Parathyroid adenoma (tissue), 2 donors: Measurements from ENCODE around the gene CLDN5.
A peak's percentile ranks its signal among the peaks of the same experiment; 100 is the strongest.

Source experiments
- H2AFZ ChIP-seq: fragments of 300-600 bp; sonication (generic); one replicate; pipeline ENCODE4 v1.7.0; 2017; ENCODE audit warnings: antibody characterized with exemption, mild to moderate bottlenecking
- H3K27ac ChIP-seq: fragments of 300-600 bp; sonication (generic); one replicate; pipeline ENCODE4 v1.7.0; 2017
- H3K27me3 ChIP-seq: fragments of 300-600 bp; sonication (generic); one replicate; pipeline ENCODE4 v1.7.0; 2017; ENCODE audit warnings: low read length; ENCODE audit not compliant: control insufficient read depth, insufficient read depth
- H3K36me3 ChIP-seq: fragments of 300-600 bp; sonication (generic); one replicate; pipeline ENCODE4 v1.7.0; 2017; ENCODE audit warnings: low read length; ENCODE audit not compliant: control insufficient read depth, insufficient read depth
- H3K4me1 ChIP-seq: fragments of 300-600 bp; sonication (generic); one replicate; pipeline ENCODE4 v1.7.0; 2017; ENCODE audit warnings: control low read depth
- H3K4me2 ChIP-seq: fragments of 300-600 bp; sonication (generic); one replicate; pipeline ENCODE4 v1.7.0; 2017; ENCODE audit warnings: low read length
- H3K4me3 ChIP-seq: fragments of 300-600 bp; sonication (generic); one replicate; pipeline ENCODE4 v1.7.0; 2017; ENCODE audit warnings: low read depth, low read length
- H3K79me2 ChIP-seq: fragments of 300-600 bp; sonication (generic); one replicate; pipeline ENCODE4 v1.7.0; 2017; ENCODE audit warnings: control low read depth
- H3K9ac ChIP-seq: fragments of 300-600 bp; sonication (generic); one replicate; pipeline ENCODE4 v1.7.0; 2017; ENCODE audit warnings: mild to moderate bottlenecking
- H3K9me3 ChIP-seq: fragments of 300-600 bp; sonication (generic); one replicate; pipeline ENCODE4 v1.7.0; 2017; ENCODE audit warnings: low read length; ENCODE audit not compliant: control insufficient read depth
- TF ChIP-seq, protein P1 (sequence below): fragments of 300-600 bp; sonication (generic); IDR thresholded peaks from one replicate; pipeline ENCODE4 v1.7.0; 2017; ENCODE audit warnings: antibody characterized with exemption, mild to moderate bottlenecking
- donor health status: primary hyperparathyroidism.

The CLDN5 gene

DNA sequence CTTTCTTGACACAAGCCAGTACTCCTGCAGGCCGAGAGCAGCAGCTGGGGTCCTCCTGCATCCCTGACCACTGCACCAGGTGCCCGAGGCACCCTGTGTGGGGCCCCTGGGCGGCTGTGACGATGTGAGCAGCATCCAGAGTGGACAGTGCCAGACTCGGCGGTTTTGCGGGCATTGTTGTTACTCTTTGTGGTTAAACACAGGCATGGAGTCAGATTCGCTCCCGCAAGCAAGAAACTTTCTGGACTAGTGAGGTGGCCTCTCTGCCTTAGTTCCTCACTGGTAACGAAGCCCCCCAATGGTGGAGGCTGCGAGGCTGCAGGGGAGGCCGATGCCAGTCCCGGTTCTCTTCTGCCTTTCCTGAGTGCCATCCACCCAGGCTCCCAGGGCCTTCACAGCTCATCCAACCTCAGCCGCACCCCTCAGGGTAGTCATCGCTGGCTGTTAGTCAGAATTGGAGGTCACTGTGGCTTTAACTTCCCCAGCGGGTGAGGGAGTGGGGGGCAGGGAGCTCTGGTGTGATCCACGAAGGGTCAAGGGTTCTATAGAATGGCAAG, 3.7 kb upstream of the CLDN5 start:
- no peak overlapping the region for H3K9ac ChIP-seq
- H3K79me2 ChIP-seq = no peaks in the 10 kb centered on the region
- H3K4me1 ChIP-seq = no peaks in the 10 kb centered on the region
- H3K36me3 ChIP-seq = no peaks in the 10 kb centered on the region
- no peaks in the 10 kb centered on the region for H3K9me3 ChIP-seq
- no peak overlapping the region for H2AFZ ChIP-seq
- TF ChIP-seq, protein P1, sequence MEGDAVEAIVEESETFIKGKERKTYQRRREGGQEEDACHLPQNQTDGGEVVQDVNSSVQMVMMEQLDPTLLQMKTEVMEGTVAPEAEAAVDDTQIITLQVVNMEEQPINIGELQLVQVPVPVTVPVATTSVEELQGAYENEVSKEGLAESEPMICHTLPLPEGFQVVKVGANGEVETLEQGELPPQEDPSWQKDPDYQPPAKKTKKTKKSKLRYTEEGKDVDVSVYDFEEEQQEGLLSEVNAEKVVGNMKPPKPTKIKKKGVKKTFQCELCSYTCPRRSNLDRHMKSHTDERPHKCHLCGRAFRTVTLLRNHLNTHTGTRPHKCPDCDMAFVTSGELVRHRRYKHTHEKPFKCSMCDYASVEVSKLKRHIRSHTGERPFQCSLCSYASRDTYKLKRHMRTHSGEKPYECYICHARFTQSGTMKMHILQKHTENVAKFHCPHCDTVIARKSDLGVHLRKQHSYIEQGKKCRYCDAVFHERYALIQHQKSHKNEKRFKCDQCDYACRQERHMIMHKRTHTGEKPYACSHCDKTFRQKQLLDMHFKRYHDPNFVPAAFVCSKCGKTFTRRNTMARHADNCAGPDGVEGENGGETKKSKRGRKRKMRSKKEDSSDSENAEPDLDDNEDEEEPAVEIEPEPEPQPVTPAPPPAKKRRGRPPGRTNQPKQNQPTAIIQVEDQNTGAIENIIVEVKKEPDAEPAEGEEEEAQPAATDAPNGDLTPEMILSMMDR = no peak
- no peak overlapping the region for H3K27ac ChIP-seq
- H3K4me2 ChIP-seq = no peak overlapping the region
- no peak overlapping the region for H3K4me3 ChIP-seq
- H3K27me3 ChIP-seq = peaks cover 5% of the 10 kb centered on the region

DNA sequence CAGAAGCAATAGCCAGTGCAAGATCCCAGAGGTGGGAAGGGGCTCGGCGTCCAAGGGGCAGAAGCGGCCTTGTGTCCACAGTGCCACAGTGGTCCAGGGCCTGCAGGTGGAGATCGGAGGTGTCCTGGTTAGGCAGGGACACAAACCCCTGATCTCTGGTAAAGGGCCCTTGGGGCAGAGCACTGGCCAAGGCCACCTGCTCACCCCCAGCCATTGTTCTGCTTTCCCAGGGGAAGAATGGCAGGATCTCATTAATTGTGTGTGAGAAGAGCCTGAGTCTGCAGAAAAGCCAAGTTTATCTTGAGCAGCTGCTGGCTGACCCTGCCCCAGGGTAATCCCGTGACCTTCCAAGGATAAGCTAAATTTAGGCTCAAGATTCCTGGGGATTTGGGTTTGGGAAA, 3.1 kb upstream of the CLDN5 start:
- H2AFZ ChIP-seq = no peak overlapping the region
- H3K27me3 ChIP-seq = peaks cover 7% of the 10 kb centered on the region
- no peaks in the 10 kb centered on the region for H3K79me2 ChIP-seq
- H3K4me1 ChIP-seq = no peaks in the 10 kb centered on the region
- no peak overlapping the region for H3K4me2 ChIP-seq
- no peak overlapping the region for H3K27ac ChIP-seq
- TF ChIP-seq, protein P1 = no peak
- H3K4me3 ChIP-seq = no peak overlapping the region
- no peaks in the 10 kb centered on the region for H3K36me3 ChIP-seq
- no peak overlapping the region for H3K9ac ChIP-seq
- no peaks in the 10 kb centered on the region for H3K9me3 ChIP-seq

DNA sequence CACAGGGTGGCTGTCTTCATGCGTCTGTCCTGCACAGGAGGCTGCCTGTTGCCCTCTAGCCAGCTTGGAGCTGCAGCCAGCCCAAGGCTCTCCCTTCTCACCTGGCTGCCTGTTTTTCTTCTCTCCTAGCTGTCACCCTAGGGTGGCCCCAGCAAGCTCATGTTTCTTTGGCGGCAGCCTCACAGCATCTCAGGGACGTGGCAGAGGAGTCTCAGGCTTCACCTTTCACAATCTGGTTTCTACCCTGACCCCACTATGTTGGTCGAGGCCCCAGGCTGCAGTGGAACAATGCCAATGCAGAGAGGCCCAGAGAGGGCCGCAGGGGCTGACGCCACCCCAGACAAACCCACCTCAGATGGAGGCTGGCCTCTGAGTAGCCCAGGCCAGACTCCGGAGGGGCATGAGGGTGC, 2.5 kb upstream of the CLDN5 start:
- Histone ChIP-seq H3K27ac (no peak overlapping the region), H3K4me2 (no peak overlapping the region), H3K27me3 (peaks cover 7% of the 10 kb centered on the region), H2AFZ (no peak overlapping the region), H3K9ac (no peak overlapping the region), H3K4me3 (no peak overlapping the region), H3K36me3 (no peaks in the 10 kb centered on the region), H3K4me1 (no peaks in the 10 kb centered on the region), H3K9me3 (no peaks in the 10 kb centered on the region), H3K79me2 (no peaks in the 10 kb centered on the region)
- TF ChIP-seq, protein P1 = no peak

DNA sequence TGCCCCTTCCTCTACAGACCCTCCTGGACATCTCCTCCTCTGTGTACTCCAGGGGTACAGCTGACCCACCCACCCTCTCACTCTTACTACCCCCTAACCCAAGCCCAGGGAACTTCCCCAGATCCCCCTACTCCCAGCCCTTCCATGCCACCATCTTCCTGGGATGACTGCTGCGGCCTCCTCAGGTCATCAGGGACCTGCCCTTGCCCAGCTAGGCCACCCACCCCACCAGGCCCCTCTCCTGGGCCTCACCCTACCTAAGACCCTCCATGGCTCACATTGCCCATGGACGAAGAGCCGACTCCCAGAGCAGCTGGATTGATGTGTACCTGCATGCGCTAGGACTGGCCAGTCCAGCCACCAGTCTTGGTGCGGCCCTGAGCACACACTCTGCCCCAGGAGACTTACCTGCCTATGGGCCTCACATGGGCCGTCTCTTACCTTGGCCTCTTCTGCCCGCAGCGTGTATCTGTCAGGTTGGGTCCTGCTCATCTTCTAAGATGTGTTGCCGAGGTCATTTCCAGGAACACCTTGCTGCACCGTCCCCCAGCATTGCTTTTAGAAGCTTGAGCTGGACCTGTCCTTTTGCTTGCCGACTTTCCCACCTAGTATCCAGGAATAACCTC, 2.0 kb upstream of the CLDN5 start:
- H3K79me2 ChIP-seq = no peaks in the 10 kb centered on the region
- no peak overlapping the region for H3K9ac ChIP-seq
- no peaks in the 10 kb centered on the region for H3K4me1 ChIP-seq
- peak overlapping the region; percentile 64 for H3K27ac ChIP-seq
- H3K4me2 ChIP-seq = no peak overlapping the region
- H3K36me3 ChIP-seq = no peaks in the 10 kb centered on the region
- no peak overlapping the region for H3K4me3 ChIP-seq
- H3K9me3 ChIP-seq = no peaks in the 10 kb centered on the region
- H2AFZ ChIP-seq = no peak overlapping the region
- TF ChIP-seq, protein P1 = no peak
- H3K27me3 ChIP-seq = peaks cover 7% of the 10 kb centered on the region

DNA sequence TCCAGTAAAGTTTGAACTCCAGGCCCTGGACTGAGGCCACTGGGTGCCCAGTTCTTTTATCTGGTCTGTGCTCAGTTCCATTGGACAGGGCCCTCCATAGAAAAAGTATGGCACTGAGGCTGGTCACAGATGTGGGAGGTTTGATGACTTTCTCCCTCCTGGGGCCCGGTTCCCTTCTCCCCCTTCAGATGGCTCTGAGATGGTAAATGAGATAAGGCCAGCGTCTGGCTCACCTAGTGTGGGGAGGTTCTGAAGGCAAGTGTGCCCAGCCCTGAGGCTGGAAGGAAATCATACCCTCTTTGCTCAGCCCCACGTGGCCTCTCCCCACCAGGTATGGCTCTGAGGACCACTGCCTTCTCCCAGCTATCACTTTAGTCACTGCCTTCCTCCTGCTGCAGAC, 1.5 kb upstream of the CLDN5 start:
- H3K4me1 ChIP-seq = no peaks in the 10 kb centered on the region
- H3K4me3 ChIP-seq = no peak overlapping the region
- no peaks in the 10 kb centered on the region for H3K9me3 ChIP-seq
- TF ChIP-seq, protein P1 = no peak
- peaks cover 7% of the 10 kb centered on the region for H3K27me3 ChIP-seq
- peak overlapping the region; percentile 64 for H3K27ac ChIP-seq
- no peaks in the 10 kb centered on the region for H3K79me2 ChIP-seq
- H3K9ac ChIP-seq = no peak overlapping the region
- H3K4me2 ChIP-seq = no peak overlapping the region
- no peaks in the 10 kb centered on the region for H3K36me3 ChIP-seq
- H2AFZ ChIP-seq = no peak overlapping the region
